EH (cell line): ENCODE results near the gene ETV6.

Source experiments
- DNase-seq: peaks from one replicate; pipeline ENCODE4 v3.0.0-alpha.2; 2015; ENCODE audit warnings: low read depth

Gene ETV6

DNA sequence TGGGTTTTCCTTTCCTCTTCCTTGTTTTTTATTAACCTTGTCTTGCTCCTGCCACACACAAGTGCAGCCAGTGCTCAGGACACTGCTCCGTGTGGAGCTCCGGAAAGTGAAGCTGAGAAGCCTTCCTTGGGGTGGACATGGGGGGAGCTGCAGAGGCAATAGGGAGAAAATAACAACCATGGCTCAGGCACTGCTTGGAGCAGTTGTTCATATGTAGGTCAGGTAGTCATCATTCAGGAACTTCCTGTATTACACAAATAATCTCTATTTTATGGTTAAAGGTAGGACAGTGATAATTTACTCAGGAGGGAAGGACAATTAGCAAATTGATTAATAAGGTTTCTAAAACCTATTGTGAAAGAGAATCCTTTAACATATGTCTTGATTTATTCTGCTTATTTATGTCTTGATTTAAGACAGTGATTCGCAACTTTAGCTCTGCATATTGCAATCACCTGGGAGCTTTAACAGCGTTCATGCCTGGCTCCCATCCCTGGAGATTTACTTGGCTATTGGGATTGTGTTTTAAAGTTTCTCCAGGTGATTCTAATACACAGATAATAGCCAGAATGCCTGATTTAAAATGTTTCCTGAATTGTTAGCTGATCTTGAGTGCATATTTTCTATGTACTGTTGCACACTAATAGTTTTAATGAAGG, 92.1 kb downstream of the ETV6 start:
- DNase-seq: no peak

DNA sequence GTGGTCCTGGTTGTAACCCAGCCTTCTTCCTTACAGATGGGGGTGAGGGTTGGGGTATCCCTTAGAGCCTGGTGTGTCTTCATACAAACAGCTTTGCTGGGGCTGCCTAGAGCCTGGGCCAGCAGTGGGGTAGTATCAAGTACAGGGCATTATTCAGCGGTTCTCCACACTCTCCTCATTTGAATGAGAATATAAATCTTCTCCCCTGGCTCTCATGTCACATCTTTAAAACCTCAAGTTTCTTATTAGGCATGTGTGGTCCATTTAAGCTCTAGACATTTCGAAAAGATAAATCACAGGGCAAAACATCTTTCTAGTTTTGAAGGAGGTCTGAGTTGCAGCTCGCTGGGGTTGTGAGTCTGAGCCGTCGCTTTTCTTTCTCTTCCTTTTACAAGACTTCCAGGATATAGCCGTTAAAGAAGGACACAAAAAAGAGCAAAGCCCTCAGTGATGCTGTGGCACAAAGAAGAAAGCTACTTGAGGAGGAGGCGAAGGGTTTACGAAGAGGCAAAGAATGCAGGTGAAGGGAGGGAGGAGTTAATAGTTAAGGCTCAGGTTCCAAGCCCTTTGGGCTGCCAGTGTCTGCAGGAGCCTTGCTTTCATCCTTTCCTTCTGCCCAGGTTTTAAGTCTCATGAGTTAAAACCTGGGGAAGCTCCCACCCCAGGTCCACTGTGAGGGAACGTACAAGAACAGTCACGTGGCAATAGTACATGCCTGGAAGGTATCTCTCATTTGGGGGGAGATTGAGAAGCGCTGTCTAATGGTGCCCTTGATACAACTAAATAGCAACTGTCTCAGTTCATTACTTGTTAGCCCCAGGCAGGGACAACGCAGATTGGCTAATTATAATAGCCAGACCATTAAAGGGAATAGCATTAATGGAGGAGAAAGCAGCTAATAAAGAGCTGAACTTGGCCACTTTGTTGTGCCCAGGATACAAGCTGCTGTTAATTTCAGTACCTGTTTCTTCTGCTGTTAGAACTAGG, 94.2 kb downstream of the ETV6 start:
- DNase-seq: no peak

DNA sequence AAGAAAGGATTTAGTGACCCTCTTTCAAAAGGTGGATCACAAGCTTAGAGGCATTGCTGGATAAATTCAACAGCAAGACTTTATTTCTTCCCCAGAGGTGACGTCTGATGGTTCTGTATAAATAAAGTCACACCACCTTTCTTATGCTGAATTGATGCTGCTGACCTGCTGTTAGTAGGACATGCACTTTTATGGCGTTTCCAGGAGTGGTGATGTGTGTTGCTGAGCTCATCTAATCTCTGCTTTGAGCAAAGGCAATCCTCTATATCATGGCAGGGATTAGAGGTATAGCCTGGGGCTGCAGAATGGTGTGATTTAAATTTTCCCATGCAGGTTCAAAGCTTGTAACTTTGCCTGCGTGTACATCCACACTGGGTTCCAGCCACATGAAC, 94.9 kb downstream of the ETV6 start:
- DNase-seq: no peak

DNA sequence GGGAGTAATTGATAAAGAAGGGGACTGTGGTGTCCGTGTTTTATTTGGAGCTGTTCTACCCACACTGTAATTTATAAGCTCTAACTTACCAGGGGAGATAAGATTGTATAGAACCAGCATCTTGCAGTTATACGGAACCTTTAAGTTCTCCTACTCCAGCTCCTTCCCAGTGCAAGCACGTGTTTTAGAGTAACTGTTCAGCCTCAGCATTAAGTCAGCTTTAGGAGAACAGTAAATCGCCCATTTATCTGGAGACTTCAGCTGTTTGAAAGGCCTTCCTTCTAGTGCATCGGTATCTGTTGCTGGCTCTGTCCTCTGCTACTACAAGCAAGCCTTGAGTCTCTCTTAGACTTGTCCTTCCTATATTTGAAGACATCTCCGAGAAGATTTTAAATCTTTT, 95.6 kb downstream of the ETV6 start:
- no peak for DNase-seq

DNA sequence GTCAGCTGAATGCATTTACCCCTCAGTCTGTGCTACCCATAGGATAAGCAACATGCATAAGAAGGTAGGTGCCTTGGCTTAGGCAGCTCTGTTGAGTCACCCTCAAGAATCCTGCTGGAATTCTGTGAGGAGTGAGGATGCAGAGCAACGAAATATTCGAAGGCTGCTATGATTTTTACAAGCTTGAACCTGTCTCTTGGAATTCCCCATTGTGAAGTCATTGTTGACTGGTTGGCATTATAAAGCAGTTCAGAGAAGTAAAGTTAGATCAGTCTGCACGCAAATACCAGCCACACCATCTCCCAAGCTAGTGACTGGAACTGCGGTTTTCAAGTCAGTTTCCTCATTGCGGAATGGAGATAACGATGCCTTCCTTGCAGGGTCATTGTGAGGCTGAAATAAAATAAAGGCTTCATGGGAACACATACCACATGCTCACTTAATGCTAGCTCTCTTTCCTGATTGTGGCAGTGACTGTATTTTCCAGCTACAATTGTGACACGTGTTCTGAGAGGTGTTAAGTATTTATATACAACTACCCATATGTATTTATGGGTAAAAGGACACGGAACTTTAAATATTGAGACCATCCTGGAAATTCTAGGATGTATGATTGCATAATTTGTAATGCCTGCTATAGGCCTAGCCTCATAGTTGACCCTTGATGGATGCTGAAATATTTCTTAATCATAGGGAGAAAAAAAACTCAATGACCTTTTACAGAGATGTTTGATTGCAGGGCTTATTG, 96.7 kb downstream of the ETV6 start:
- peak; percentile 87 for DNase-seq

DNA sequence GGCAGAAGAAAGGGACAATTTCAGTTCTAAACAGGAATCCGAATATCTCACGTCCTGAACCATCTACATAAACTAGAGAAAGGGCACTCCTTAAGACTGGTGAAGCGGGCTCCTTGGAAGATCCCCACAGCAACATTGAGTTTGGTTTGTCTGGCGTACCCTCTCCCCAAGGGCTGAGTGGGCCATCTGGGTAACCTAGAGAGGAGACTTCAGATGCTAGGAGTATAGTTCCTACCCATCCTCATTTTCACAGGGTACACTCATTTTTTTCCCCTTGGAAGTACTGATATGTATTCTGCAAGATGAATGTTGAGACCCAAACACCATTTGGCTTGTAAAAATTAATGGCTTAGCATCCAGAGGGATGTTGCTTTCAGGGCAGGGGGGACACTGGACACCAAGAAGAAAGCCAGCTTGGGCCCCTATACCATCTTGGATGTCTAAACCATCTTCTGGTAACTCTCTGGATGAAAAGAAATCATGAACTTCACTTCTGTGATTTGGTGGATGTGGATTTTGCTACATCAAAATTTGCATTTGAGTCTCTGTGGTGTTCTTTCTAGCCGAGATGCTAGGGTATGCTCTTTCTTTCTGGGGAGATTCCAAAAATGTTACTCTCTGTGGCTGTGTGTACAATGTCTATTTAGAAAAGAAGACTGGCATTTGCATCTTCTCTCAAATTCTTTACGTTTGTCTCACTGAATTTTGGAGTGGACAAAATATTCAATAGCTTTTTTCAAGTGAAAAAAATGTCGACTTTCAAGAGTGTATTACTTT, 97.7 kb downstream of the ETV6 start:
- no peak for DNase-seq

DNA sequence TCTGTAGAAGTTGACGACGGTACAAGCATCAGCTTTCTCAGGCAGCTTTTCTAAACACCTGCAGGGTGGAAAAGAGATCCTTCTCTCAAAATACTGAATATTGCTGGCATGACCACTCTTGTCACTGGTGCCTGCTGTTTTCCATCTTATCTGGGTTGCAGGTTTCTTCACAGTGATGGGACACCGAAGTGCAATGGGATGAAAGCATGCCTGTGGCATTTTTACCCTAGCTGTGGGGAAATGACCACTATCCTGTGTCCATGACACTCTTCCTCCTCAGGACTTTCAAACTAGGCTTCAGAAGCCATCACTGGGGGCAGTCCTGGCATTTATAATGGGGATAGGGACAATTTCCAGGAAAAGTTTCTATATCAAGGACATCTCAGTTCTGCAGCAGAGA, 98.5 kb downstream of the ETV6 start:
- no peak for DNase-seq

DNA sequence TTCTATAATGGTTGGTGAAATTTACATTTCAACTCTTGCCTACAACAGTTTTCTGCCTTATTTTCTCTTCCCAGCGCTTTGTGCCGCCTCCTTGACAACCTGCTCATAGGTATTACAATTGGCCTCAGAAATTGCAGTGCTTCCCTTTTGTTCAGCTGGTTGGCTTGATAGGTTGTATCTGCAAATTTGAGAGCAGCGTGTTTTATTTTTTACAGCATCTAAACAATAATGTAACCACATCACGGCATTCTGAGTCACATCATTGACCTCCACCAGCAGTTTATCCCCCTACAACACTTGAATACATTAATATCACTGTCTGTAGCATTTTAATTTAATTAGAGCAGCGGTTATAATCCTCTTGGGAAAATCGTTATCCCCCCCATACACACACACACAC, 99.4 kb downstream of the ETV6 start:
- DNase-seq: no peak

DNA sequence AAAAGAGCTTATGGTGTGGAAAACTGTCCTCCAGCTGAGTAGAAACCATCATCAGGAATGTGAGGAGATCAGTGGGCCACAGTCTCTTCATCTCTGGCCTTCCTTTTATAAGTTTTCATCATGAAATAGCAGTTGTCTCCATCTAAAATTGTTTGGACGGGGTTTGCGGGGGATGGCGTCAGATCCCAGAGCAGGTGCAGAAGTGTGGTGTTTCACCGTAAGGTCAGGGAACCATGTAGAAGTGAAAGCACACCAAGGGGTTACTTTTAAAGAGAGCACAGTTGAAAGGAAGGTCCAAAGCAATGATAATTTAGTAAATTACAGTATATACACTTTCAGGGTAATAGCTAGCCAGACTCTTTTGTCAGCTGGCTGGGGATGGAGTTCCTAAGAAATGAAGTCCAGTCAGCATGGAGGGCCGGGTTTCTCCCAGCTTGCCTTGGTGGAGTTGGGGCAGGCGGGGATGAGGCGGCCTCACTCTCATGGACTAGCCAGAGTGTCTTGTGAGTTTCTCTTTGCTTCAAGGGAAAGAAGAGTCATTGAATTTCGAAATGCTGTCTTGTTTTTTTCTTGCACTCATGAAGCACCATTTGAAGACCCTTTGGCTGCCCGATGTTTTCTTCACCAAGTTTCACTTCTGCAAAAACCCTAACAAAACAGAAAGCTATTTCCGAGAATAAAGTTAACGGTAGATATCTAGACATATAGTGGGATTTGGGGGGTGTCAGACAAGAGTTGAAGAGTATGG, 100.6 kb downstream of the ETV6 start:
- no peak for DNase-seq

DNA sequence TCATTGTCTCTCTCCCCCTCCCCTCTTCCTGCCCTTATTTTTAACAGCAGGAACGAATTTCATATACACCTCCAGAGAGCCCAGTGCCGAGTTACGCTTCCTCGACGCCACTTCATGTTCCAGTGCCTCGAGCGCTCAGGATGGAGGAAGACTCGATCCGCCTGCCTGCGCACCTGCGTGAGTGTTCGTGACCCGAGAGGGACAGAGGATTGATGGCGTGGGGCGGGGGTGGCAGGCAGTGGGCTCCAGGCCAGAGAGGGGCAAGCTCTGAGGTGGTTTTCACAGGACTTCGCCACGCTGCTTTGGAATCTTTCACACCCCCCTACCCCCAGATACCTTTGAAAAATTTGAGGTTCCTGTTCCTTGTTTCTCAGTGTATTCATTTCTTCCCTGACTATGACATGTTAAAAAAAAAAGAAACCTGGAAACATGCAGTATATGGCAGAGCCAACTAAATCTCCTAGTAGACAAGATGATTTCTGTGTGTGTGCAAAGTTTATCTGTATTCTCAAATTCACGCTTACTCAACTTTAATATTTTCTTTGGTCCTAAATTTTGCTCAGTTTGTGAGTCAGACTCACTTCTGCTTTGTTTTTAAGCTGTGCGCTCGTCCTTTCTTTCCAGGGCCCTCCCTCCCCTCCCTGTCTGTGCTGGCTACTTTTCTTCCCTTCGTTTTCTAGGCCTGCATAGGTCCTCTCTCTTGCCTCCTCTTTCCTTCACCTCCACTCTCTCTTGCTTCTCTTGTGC, 103.1 kb downstream of the ETV6 start:
- no peak for DNase-seq

DNA sequence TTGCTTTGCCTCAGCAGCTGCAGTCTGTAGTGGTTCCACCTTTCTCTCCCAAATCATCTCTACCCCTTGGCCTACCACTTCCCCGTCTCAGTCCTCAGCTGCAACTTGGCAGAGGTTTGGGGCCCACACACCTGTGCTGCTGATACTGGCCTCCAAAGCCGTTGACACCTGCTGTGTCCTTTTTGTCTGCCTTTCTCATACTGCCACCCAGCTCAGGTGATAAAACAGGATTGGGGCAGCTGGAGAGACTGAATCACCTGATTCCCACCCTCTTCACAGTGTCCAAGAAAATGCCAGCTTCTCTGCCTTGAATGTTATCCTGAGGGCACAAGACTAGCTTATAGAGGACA, 103.7 kb downstream of the ETV6 start:
- no peak for DNase-seq

DNA sequence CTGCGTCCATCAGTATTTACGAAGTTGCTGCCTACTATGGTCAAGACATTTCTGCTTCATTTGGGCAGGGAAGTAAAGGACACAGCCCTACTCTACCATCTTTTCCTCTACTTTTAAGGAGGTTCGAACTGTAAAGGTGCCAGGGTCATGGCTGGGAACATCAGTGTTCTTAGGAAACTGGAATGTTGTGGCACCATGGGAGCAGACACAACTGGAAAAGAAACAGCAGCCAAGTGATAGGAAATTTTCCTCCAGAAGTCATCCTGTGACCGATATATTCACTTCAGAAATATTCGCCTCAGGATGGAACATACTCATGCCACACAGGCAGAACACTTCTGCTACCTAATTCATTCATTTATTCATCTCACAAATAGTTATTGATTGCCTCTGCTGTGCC, 104.4 kb downstream of the ETV6 start:
- no peak for DNase-seq

DNA sequence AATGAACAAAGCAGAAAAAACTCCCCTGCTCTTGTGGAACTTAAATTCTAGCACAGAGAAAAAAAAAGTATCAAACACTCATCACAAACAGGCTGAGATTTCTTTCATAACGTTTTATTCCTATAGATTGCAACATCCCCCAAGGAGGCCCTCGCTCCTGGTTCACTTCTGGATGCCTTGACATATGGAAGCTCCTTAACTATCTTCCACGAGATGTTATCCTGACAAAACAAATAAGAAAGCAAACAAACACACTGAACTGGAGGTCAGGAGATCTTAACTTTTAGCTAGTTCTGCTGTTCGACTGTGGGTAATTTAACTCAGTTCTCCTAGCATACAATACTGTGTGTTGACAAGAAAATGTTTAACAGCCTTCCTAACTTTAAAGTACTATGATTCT, 104.8 kb downstream of the ETV6 start:
- no peak for DNase-seq

DNA sequence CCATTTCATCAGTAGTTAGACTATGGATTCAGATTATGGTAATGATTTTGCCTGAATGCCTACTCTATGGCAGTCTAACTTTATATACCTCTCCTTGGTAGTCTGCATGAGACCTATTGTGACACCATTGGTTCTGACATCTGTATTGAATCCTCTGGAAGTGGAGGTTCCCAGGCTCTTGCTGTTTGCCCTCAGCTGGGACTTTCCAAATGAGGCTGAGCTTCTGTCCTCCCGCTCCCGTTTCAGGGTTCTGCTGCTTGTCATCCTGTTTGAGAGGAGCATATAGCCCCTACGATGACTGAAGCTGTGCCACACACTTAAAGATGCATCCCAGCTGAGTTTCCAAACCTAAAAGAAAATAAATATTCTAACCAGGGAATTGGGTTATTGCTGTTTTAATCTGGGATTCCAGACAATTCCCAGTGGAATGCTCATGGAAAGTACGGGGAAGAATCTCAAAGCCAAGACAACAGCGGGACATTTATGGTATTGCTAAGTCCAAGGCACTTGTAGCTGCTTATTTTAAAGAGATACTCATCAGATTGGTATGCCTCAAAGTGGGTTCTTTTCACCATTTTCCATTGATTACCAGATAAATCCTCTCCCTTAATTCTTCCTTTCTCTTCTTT, 105.9 kb downstream of the ETV6 start:
- DNase-seq: peak; percentile 71

DNA sequence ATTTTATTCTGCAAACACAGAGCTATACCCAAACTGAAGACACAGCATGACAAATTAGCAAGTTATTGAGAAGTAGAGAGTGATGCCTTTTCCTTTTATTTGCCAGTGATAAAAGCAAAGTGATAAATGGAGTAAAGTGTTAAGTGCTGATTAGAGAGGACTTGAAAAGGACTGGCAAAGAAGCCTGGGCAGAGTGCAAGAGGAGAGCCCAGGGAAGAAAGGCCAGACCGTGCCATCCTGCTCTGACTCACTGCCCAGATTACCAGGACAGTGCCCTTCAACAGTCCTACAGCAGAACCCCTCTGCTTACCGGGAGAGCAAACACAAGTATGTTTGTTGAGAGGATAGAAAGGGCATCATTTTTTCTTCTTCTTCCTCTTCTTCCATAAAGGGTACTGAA, 106.5 kb downstream of the ETV6 start:
- DNase-seq: no peak

DNA sequence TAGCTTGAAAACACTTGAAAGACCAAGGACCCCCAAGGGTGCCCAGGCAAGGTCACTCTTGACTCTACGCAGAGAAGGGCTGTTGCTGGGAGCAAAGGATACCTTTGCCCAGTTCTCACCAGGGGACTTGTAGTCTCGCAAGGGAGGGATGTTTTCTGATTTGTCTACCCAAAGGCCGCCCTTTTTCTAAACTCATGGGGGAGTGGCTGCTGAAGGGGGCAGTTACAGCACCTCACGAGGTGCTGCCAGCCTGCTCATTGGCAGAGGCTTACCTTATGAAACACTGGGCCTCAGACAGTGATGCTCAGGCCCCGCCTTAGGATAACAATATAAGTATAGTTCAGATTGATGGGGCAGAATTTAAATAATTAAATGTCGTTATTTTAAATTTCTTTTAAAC, 107.0 kb downstream of the ETV6 start:
- no peak for DNase-seq

DNA sequence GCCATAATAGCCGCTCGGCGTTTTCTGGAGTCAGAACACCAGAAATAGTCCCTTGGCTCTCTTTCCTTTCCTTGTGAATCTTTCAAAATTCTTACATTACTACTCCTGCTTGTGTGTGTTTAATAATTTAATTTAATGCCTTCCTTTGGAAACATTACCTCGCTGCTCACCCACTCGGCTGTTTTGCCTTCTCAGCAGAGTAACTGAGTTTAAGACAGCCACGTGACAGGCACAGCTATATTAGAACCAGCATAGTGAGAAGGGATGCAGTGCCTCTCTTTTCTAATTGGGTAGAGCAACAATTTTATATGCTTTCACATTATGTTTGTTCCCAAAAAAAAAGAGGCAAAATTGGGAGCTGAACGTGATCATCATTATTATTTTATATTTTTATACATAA, 107.6 kb downstream of the ETV6 start:
- no peak for DNase-seq

DNA sequence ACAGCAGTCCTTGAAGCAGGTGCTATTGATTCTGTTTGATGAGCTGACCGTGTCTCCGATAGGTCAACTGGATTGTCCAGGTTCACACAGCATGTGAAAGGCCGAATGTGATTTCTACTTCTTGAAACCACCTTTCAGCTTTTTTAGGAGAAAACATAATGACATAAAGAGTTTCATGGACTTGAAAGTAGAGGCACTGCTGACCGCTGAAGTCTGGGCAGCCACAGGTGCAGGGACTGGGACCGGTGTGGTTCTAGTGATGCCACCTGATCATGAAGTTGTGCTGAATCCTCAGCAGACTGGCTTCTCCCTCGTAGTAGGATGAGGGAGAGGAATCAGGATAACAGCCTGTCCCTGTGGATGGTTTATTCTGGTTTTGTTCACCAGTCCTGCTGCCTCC, 108.1 kb downstream of the ETV6 start:
- DNase-seq: no peak

DNA sequence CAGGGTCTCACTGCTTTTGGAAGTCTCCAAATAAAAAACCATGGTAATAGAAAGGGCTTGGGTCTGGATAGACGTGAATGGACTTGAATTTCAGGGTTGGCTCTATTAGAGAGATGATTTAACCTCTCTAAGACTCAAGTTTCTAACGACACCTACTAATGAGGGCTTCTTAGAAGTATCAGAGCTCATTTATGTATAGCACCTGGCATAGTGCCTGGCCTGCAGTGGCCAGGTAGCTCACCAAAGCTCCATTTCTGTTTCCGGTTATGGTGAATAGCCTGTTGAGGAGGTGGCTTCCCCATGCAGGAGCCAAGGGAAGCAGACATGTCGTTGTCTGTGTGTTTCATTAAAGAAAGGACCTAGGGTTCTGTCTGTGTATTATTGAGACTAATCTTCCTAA, 108.6 kb downstream of the ETV6 start:
- DNase-seq: no peak
